ENCODE data around the gene FBLN2. TPM values are rescaled to one million over a fixed set of nuclear protein-coding genes. Genes with fewer than 3 reads are reported as not detected.

FBLN2 gene
- total RNA-seq, 1 donor from 2014 or later: 1.3 TPM

DNA sequence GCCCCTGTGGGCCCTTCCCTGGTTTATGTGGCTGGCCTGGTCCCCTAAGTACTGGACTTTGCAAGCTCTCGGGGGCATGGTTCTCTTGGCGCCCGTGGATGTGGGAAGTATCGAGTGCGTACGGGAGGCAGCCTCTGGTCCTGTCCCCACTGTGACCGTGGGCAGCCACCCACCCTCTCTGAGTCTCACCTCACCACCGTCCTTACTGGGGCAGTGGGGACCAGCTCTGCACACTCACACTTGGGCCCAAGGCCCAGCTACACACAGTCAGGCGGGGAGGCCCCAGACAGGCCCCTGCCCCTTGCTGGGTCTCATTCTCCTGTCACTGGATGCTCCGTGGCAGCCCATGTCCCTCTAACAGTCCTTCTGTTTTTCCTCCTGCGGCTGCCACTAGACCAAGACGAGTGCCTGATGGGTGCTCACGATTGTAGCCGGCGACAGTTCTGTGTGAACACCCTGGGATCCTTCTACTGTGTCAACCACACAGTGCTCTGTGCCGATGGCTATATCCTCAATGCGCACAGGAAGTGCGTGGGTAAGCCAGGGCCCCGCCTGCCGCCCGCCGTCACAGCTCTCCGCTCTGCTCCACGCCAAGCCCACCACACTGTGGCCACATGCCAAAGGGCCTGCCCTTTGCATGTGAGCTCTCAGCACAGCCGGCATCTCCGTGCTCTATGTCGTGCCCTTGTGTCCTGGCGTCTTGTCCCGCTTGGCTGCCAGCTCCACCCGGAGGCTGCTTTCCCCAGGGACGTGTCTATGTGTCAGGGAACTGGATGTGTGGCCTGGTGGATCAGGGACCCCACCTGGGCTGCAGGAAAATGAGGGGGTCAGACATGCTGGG is 72.7 kb downstream of the FBLN2 start:
- Mint-ChIP-seq H3K4me1 (no peaks in the 10 kb centered on the region), H3K36me3 (ENCODE audit: low read depth) (peaks cover 5% of the 10 kb centered on the region), H3K4me3 (no peak overlapping the region), H3K27me3 (no peaks in the 10 kb centered on the region), H3K27ac (no peak overlapping the region), H3K9me3 (no peaks in the 10 kb centered on the region)
- ChIA-PET POLR2A (interaction anchor here (0.5 kb wide), 1 partner anchor 132 kb away, joined by 4 read pairs; no protein-coding TSS in a partner anchor), CTCF (interaction anchor here (0.9 kb wide), 1 partner anchor 125 kb away, joined by 3 read pairs; no protein-coding TSS in a partner anchor)
- TF ChIP-seq, protein P1, sequence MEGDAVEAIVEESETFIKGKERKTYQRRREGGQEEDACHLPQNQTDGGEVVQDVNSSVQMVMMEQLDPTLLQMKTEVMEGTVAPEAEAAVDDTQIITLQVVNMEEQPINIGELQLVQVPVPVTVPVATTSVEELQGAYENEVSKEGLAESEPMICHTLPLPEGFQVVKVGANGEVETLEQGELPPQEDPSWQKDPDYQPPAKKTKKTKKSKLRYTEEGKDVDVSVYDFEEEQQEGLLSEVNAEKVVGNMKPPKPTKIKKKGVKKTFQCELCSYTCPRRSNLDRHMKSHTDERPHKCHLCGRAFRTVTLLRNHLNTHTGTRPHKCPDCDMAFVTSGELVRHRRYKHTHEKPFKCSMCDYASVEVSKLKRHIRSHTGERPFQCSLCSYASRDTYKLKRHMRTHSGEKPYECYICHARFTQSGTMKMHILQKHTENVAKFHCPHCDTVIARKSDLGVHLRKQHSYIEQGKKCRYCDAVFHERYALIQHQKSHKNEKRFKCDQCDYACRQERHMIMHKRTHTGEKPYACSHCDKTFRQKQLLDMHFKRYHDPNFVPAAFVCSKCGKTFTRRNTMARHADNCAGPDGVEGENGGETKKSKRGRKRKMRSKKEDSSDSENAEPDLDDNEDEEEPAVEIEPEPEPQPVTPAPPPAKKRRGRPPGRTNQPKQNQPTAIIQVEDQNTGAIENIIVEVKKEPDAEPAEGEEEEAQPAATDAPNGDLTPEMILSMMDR (IDR thresholded peaks at IDR 0.05): no peak
- DNase-seq (no peak), ATAC-seq (ENCODE audit: low read depth) (no peak)
- intact Hi-C loops (cut with micrococcal nuclease): no loop called here

DNA sequence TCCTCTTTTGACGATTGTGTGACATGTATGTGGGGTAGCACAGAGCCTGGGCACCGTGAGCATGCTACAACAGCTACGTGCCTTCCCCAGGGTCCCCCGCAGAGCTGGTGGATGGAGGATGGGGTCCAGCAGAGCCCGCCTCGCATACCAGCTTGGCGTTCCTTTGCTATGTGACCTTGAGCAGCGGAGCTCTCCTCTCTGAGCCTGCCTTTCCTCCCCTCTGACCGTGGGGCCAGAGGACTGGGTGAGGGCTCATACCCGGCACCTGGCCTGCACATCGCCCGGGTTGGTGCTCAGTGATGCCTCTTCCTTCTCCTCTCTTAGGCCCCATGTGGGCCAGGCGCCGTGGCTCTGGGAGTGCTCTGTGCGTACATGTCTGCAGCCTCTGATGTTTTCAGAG is 73.4 kb downstream of the FBLN2 start:
- POLR2A ChIA-PET: no interaction called here
- Mint-ChIP-seq H3K27me3 (no peaks in the 10 kb centered on the region), H3K4me1 (no peaks in the 10 kb centered on the region), H3K4me3 (no peak overlapping the region), H3K27ac (no peak overlapping the region), H3K36me3 (ENCODE audit: low read depth) (peaks cover 5% of the 10 kb centered on the region), H3K9me3 (no peaks in the 10 kb centered on the region)
- DNase-seq (no peak), ATAC-seq (ENCODE audit: low read depth) (no peak)
- CTCF ChIA-PET: interaction anchor here (0.9 kb wide), 1 partner anchor 126 kb away, joined by 3 read pairs; no protein-coding TSS in a partner anchor
- intact Hi-C loops (cut with micrococcal nuclease): no loop called here
- TF ChIP-seq, protein P1 (IDR thresholded peaks at IDR 0.05): no peak

DNA sequence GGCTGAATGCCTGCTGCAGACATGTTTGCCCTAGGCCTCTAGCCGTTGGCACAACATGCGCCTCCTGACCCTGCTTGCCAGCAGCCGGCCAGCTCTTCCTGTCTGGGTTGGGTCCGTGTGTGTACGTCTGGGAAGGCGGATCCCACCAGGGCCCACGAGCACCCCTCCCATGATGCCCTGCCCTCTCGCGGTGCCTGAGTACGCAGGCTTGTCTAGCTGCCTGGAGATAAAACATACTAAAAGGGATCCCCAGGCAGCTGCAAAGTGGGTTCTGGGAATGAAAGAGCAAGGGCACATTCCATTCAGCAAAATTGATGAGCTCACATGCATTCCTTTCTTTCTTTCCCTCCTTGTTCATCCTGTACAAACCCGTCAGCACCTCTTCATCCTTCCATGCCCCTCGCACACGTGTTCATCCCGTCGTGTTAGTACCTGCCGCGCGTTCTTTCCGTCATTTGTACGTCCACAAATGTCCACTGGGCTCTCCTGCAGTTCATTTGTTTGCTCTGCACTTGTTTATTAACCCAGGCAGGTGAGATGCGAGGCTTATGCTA is 74.3 kb downstream of the FBLN2 start:
- ATAC-seq (ENCODE audit: low read depth) (no peak), DNase-seq (no peak)
- Mint-ChIP-seq H3K27ac (no peak overlapping the region), H3K9me3 (no peaks in the 10 kb centered on the region), H3K27me3 (no peaks in the 10 kb centered on the region), H3K36me3 (ENCODE audit: low read depth) (peaks cover 5% of the 10 kb centered on the region), H3K4me1 (no peaks in the 10 kb centered on the region), H3K4me3 (no peak overlapping the region)
- ChIA-PET CTCF (no interaction called here), POLR2A (no interaction called here)
- TF ChIP-seq, protein P1 (IDR thresholded peaks at IDR 0.05): no peak
- intact Hi-C loops (cut with micrococcal nuclease): no loop called here

DNA sequence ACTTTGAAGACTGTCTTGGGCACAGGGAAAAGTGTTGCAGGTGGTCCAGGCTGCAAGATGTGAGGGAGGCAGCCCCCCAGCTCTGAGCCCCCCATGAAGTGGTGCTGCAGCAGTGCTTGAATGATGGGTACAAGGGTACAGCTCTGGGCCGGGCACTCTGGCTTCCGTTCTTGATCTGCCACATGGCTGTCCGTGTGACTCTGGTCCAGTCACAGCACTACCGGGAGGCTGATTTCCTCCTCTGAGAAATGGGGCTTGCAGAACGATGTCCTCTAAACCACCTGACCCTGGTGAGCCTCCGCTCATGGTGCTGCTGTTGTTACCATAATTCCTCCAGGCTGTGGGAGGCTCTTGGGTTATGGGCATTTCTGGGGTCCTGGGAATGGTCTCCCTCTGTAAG is 75.1 kb downstream of the FBLN2 start:
- ATAC-seq (ENCODE audit: low read depth) (no peak), DNase-seq (no peak)
- H3K27me3 Mint-ChIP-seq: no peaks in the 10 kb centered on the region
- peaks cover 5% of the 10 kb centered on the region for H3K36me3 Mint-ChIP-seq (ENCODE audit: low read depth)
- POLR2A ChIA-PET: no interaction called here
- H3K4me3 Mint-ChIP-seq: no peak overlapping the region
- H3K9me3 Mint-ChIP-seq: no peaks in the 10 kb centered on the region
- no peak overlapping the region for H3K27ac Mint-ChIP-seq
- CTCF ChIA-PET: no interaction called here
- TF ChIP-seq, protein P1 (IDR thresholded peaks at IDR 0.05): no peak
- intact Hi-C loops (cut with micrococcal nuclease): no loop called here
- H3K4me1 Mint-ChIP-seq: no peaks in the 10 kb centered on the region

DNA sequence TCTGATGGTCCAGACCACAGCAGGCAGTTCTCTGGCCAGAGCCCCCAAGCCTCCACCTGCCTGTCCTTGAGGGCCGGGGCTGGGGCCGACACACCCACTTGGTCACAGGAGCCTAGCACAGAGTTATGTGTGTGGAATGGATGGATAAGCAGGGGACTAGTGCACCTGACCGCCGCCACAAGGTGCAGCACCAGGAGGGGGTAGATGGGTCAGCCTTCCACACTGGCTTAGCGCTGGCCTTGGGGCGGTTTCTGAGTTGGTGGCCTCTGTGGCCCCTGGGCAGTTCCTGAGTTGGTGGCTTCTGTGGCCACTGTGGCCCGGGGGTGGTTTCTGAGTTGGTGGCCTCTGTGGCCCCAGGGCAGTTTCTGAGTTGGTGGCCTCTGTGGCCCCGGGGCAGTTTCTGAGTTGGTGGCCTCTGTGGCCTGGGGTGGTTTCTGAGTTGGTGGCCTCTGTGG is 75.8 kb downstream of the FBLN2 start:
- peaks cover 5% of the 10 kb centered on the region for H3K36me3 Mint-ChIP-seq (ENCODE audit: low read depth)
- ChIA-PET POLR2A (no interaction called here), CTCF (no interaction called here)
- no peaks in the 10 kb centered on the region for H3K4me1 Mint-ChIP-seq
- H3K4me3 Mint-ChIP-seq: no peak overlapping the region
- H3K9me3 Mint-ChIP-seq: no peaks in the 10 kb centered on the region
- DNase-seq (no peak), ATAC-seq (ENCODE audit: low read depth) (no peak)
- TF ChIP-seq, protein P1 (IDR thresholded peaks at IDR 0.05): no peak
- no peak overlapping the region for H3K27ac Mint-ChIP-seq
- H3K27me3 Mint-ChIP-seq: no peaks in the 10 kb centered on the region
- intact Hi-C loops (cut with micrococcal nuclease): no loop called here
